GM19240 (cell line): Measurements from ENCODE around the gene MGLL.

Experiments used
- DNase-seq: peaks from one replicate; pipeline ENCODE4 v3.0.0; 2011; ENCODE audit warnings: low spot score; ENCODE audit not compliant: insufficient read length

Gene MGLL

DNA sequence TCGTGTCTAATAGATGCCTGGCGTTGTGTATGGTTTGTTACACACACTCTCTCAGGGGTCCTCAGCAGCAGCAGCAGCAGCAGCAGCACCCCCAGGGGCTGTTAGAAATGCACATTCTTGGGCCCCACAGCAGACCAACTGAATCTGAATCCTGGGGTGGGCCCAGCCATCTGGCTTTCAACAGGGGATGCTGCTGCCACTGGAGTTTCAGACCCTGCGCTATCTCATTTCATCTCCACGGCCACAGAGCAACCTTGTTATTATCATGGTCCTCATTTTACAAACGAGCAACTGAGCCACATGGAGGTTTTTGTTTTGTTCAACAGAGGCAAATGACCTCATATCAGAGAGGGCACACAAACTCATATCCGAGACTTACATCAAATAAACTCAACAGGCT is 47.7 kb downstream of the MGLL start:
- DNase-seq: no peak

GRCh38 chr3:127773752-127774395 is 48.4 kb downstream of the MGLL start:
- no peak for DNase-seq

GRCh38 chr3:127772827-127773751 is 49.2 kb downstream of the MGLL start:
- no peak for DNase-seq

DNA sequence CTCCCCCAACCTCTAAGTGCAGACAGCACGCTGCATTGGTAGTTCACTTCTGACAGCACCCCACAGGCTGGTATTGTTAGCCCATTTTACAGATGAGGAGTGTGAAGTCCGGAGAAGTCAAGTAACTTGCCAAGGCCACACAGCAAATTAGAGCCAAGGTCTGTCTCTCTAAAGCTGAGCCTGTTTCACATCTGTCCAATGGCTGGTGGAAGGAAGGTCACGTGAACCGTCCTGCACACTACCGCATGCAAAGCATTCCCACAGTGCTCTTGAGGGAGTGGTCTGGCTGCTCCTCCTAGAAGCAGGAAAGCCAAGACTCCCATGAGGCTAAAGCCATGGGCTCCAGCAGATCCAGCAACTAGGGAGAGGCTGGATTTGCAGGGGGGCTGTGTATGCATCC is 50.0 kb downstream of the MGLL start:
- DNase-seq: no peak

DNA sequence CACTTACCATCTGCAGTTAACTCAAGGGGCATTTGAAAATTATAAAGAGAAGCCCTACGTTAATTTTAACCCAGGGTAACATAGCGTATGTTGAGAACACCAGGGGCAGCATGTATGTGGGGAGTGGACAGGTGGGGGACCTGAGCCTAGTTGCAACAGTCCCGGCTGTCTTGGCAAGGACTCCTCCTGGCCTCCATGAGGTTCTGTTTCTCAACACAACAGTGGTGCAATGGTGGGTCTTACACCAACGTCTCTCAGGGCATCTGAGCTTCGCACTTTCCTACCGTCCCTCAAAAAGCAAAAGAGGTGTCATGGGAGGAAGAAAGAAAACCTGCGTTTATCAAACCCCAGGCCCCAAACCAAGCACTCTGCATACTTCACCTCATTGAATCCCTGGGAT is 50.6 kb downstream of the MGLL start:
- DNase-seq: no peak

GRCh38 chr3:127770671-127771355 is 51.5 kb downstream of the MGLL start:
- DNase-seq: no peak

- DNase-seq: no peak
Measured at GRCh38 chr3:127769284-127770081, 52.8 kb downstream of the MGLL start.

GRCh38 chr3:127768346-127769008 is 53.8 kb downstream of the MGLL start:
- DNase-seq: no peak

- no peak for DNase-seq
Measured at GRCh38 chr3:127767126-127767525, 55.2 kb downstream of the MGLL start.

- no peak for DNase-seq
Measured at GRCh38 chr3:127765735-127766134, 56.6 kb downstream of the MGLL start.

GRCh38 chr3:127764841-127765362 is 57.4 kb downstream of the MGLL start:
- no peak for DNase-seq

GRCh38 chr3:127764301-127764700 is 58.0 kb downstream of the MGLL start:
- DNase-seq: no peak

- DNase-seq: no peak
Measured at GRCh38 chr3:127763816-127764215, 58.5 kb downstream of the MGLL start.

DNA sequence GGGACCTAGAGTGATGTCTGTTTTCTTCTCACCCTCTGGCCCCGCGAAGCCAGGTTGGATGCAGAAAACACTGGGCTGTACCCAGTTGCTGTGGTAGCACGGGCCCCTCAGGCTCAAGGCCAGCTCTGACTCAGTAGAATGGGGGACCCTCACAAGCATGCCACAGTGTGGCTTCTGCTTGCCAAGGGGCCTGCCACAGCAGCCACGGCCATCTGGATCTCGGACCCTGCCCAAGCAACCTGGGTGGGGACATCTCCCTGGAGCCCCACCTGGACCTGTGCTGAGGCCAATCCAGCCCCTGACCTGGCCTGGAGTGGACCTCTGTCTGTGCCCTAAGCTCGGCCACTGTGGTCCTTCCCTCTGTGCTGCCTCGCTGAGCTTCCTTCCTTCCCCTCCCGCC is 59.0 kb downstream of the MGLL start:
- DNase-seq: no peak

GRCh38 chr3:127762787-127763105 is 59.6 kb downstream of the MGLL start:
- no peak for DNase-seq

- DNase-seq: no peak
Measured at GRCh38 chr3:127762077-127762786, 60.1 kb downstream of the MGLL start.

DNA sequence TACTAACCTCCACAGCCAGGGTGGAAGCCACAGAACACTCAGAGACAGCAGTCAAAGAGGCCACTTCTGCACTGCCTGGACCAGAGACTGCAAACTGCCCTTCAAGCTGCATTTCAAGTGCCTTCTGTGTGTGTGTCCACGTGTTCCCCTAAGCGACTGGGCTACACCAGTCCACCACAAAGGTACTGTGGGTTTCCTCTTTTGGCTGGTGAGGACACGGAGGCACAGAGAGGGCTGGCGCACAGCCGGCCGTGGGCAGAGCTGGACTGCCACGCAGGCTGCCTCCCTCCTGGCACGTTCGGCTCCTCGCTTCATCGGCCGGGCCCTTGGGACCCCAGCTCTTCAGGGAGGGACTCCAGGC is 60.9 kb downstream of the MGLL start:
- DNase-seq: no peak

- DNase-seq: no peak
Measured at GRCh38 chr3:127760791-127761440, 61.4 kb downstream of the MGLL start.

DNA sequence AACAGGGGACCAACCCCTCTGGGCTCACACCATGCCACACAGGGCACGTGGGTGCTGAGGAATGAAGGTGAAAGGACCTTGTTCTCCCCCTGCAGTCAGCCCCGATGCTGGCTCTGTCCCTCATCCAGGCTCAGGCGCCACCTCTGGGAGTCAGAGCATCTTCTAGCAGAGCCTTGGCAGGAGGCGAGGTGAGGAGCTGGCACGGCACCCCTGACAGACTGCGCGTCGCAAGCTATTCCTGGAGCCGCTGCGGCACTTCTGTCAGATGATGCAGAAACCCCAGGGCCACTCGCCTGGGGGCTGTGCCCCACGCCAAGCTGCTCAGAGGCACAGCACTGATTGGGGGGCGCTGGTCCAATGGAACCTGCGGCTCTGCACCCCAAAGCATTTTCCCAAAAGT is 62.0 kb downstream of the MGLL start:
- DNase-seq: no peak

- DNase-seq: no peak
Measured at GRCh38 chr3:127759826-127760225, 62.5 kb downstream of the MGLL start.
